HG02642 (cell line): ENCODE data around the gene NOX3.
"Not testable (repeated sequence)": the region's sequence is repeated elsewhere in the genome, so short reads cannot be mapped to it uniquely, and the experiment has no call there.

Experiments used
- ATAC-seq: cut with Tn5 transposase; IDR thresholded peaks from one replicate; pipeline ENCODE4 v1.9.1; 2021; ENCODE audit warnings: mild to moderate bottlenecking; ENCODE audit not compliant: unreplicated experiment, poor library complexity

Gene NOX3

GRCh38 chr6:155470979-155471616 lies 15.5 kb upstream of the NOX3 start:
- not testable (repeated sequence) for ATAC-seq

GRCh38 chr6:155468543-155468942 lies 12.9 kb upstream of the NOX3 start:
- ATAC-seq, result not testable (repeated sequence)

GRCh38 chr6:155466539-155466938 lies 10.9 kb upstream of the NOX3 start:
- no peak for ATAC-seq

- ATAC-seq, result no peak
These were observed 5.9 kb upstream of the NOX3 start for GRCh38 chr6:155461556-155461955.

GRCh38 chr6:155454471-155454870 lies 1.2 kb downstream of the NOX3 start:
- ATAC-seq, result no peak

GRCh38 chr6:155454008-155454407 lies 1.6 kb downstream of the NOX3 start:
- ATAC-seq, result no peak

GRCh38 chr6:155452576-155452975 lies 3.1 kb downstream of the NOX3 start:
- ATAC-seq, result no peak

GRCh38 chr6:155451530-155451929 lies 4.1 kb downstream of the NOX3 start:
- ATAC-seq, result not testable (repeated sequence)

GRCh38 chr6:155450240-155450581 lies 5.4 kb downstream of the NOX3 start:
- no peak for ATAC-seq

GRCh38 chr6:155449450-155450239 lies 6.0 kb downstream of the NOX3 start:
- no peak for ATAC-seq

- no peak for ATAC-seq
These were observed 6.8 kb downstream of the NOX3 start for GRCh38 chr6:155448668-155449449.

- no peak for ATAC-seq
These were observed 7.7 kb downstream of the NOX3 start for GRCh38 chr6:155447949-155448348.

GRCh38 chr6:155444952-155445903 lies 10.4 kb downstream of the NOX3 start:
- no peak for ATAC-seq

GRCh38 chr6:155444120-155444917 lies 11.3 kb downstream of the NOX3 start:
- no peak for ATAC-seq

GRCh38 chr6:155443168-155443567 lies 12.5 kb downstream of the NOX3 start:
- no peak for ATAC-seq

GRCh38 chr6:155442562-155442961 lies 13.1 kb downstream of the NOX3 start:
- no peak for ATAC-seq

GRCh38 chr6:155441112-155441465 lies 14.6 kb downstream of the NOX3 start:
- ATAC-seq, result no peak

GRCh38 chr6:155440398-155441111 lies 15.1 kb downstream of the NOX3 start:
- ATAC-seq, result no peak

- ATAC-seq, result no peak
These were observed 16.3 kb downstream of the NOX3 start for GRCh38 chr6:155439376-155439775.
